ENCODE results near the gene IL13RA2.

The IL13RA2 gene

GRCh38 chrX:114985967-114986592 lies 31.3 kb downstream of the IL13RA2 start:
- no peak for DNase-seq (ENCODE audit: low read depth in 2 of 2)

GRCh38 chrX:114976292-114976691 lies 41.1 kb downstream of the IL13RA2 start:
- no peak for DNase-seq (ENCODE audit: low read depth in 2 of 2)

GRCh38 chrX:114973013-114973412 lies 44.4 kb downstream of the IL13RA2 start:
- DNase-seq (ENCODE audit: low read depth in 2 of 2), result no peak

GRCh38 chrX:114970806-114971205 lies 46.6 kb downstream of the IL13RA2 start:
- no peak for DNase-seq (ENCODE audit: low read depth in 2 of 2)

GRCh38 chrX:114964374-114964773 lies 53.0 kb downstream of the IL13RA2 start:
- no peak for DNase-seq (ENCODE audit: low read depth in 2 of 2)

GRCh38 chrX:114962209-114962608 lies 55.2 kb downstream of the IL13RA2 start:
- DNase-seq (ENCODE audit: low read depth in 2 of 2), result no peak

- DNase-seq (ENCODE audit: low read depth in 2 of 2), result no peak
These were observed 57.7 kb downstream of the IL13RA2 start for GRCh38 chrX:114959729-114960128.
